GM21515 (cell line): ENCODE results near the gene BRD7.

Experiments used
- ATAC-seq: cut with Tn5 transposase; IDR thresholded peaks from one replicate; pipeline ENCODE4 v1.9.1; 2021; ENCODE audit not compliant: unreplicated experiment

BRD7 gene

DNA sequence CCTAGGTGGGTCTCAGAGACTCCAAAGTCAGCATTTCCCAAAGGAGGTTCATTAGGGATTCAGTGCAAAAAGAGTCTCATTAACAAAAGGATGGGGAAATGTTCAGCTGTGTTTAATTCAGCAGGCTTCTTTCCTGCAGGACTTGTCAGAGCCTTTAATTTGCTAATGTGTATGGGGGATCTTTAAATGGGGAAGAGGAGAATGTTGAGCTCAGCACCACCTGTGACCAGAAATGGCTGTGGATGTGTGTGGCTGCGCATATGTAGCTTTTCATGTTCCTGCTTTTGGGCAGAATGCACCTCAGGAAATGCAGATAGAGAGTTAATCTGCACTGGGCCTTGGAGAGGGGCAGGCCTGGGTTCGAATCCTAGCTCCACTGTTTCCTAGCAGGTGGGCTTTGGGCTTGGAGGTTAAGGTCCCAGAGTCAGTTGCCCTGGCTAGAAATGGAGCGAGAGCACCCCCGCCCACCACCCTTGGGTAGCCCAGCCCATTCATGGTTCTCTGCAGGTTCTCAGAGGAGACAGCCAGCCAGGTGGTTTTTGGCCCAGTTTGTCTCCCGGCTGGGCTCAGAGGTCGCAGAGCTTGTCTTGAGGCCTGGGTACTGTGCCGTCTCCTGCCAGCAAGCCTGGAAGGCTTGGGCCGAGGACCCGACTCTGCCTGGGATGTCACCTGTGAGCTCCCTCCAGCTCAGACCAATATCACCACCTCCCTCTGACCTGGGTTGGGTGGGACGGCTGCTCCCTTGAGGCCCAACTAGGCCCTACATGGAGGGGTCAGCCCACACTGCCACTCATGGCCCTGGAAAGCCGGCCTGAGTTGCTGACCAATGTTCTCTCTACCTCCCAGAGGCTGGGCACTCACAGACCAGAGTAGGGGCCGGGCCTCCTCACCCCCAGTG is 93.1 kb downstream of the BRD7 start:
- ATAC-seq, result no peak

DNA sequence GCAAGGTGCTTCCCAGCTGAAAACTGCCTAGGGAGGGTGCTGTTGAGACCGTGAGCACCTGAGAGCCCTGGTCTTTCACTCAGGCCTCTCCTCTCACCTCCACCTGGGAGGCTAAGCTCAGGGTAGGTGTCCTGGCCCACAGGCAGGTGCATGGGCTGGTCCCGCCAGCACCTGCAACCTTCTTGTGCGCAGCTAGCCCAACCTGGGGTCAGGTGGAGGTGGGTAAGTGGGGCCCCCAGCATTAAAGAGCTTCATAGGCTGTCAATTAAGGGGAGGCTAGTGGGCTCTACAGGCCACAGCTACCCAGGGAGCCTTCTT is 93.7 kb downstream of the BRD7 start:
- no peak for ATAC-seq

DNA sequence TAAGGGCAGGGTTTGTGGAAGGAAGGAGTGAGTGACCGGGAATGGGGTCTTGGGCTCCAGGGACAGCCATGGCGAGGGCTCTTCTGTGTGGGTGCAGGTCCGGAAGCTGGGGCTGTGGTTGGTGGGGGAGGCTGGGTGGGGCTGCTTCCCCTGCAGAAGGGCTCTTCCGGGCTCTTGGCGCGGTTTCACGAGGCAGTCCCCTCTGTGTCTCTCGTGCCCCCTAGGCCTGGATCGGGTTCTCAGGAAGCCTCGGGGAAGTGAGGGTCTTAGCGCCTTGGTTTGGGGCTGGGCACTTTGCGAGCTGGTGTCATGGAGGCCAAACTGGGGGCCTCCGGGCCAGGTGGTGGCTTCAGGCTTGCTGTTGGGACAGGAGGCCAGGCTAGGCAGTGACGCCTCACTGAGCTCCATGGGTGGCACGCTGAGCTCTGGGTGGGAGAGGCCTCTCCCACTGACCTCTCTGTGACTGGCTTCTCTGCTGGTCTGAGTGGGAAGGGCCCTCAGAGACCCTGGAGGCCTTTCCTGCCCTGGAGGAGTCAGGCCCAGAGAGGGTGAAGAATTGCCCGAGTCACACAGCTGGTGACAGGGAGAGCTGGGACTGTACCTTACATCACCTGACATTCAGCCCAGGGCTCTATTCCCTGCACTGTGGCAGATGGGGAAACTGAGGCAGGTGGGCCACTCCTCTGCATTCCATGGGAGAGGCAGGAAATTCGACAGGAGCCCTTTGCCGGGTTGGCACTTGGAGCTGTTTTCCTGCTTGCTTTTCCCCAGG is 94.3 kb downstream of the BRD7 start:
- ATAC-seq, result peak; percentile 39

- ATAC-seq, result peak; percentile 63
Observed at GRCh38 chr16:50273888-50274325, 94.9 kb downstream of the BRD7 start.

DNA sequence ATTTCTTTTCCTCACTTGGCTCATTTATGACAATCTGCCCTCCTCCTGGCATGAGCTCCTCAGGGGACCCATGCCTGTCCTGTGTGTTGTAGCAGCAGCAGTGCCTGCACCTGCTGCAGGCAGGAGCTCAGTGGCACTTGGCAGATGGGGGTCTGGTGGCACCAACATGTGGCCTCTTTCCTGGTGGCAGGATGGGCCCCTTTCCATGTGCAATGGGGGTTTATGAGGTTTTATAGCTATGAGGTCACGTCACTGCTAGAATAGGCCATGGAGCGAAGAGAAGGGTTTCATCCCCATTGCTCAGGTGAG is 95.5 kb downstream of the BRD7 start:
- no peak for ATAC-seq

DNA sequence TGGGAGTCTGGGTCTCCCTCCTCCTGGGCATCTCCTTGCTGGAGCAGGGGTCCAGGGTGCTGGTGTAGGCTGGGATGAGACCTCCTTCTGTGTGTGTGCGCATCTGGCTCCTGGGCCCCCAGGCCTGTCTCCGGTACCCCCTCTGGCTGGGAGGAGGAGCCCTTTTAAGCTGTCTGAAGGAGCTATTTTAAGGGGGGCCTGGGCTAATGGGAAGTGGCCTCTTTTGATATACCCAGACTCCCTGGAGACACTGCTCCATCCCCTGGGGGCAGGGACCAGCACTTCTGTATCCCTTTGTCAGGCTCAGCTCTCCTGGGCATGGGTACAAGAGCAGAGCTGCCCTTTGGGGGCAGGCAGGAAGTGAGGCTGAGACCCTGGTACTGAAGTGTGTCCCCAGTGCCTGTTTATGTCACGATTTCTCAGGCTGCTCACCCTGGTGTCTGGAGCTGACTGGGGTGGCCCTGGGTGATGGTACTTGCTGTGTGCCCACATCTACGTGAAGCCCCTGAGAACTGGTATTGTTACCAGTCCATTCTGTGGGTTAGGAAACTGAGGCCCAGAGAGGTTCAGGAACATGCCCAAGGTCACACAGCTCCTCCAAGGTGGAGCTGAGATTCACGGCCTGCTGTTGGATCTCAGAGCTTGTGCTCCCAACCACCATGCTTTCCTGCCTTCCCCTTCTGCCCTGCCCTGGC is 96.0 kb downstream of the BRD7 start:
- no peak for ATAC-seq

- ATAC-seq, result no peak
Observed at GRCh38 chr16:50272111-50272571, 96.6 kb downstream of the BRD7 start.

DNA sequence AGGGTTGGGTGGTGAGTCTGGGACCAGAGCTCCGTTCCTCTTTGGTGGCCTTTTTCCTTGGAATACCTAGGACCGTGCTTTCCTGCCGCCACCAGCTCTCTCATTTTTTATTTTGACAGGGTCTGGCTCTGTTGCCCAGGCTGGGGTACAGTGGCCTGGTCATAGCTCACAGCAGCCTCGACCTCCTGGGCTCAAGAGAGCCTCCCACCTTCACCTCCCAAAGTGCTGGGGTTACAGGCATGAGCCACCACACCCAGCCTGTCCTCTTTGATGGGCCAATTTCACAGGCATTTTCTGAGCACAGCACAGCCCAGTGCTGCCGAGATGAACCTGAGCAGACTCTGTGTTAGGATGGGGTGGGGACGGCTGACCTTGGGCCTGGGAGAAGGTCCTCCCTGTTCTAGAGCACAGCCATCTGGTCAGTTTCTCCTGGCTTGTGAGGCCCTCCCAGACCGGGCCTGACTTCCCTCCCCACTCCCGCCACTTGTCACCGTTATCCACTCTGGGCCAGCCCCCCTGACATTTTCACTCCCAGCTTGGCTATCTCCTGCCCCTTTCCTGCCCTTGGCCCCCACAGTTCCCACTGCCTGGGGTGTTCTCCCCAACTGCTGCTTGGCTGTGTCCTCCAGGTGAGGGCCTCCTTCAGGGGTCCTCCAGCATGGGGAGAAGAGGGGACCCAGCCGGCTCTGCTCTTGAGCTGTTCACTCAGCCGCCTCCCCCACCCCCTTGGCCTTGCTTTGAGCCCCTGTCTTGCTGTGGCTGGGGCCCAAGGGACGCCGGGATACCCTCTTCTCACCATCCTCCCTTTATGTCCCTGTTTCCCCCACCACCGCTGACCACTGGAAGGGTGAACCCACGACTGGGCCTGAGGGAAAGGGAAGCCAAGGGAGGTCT is 97.4 kb downstream of the BRD7 start:
- ATAC-seq, result no peak

GRCh38 chr16:50270510-50271147 is 98.2 kb downstream of the BRD7 start:
- ATAC-seq, result no peak

- no peak for ATAC-seq
Observed at GRCh38 chr16:50269769-50270509, 98.8 kb downstream of the BRD7 start.

- no peak for ATAC-seq
Observed at GRCh38 chr16:50269061-50269705, 99.6 kb downstream of the BRD7 start.

GRCh38 chr16:50268352-50268751 is 100.4 kb downstream of the BRD7 start:
- ATAC-seq, result no peak

DNA sequence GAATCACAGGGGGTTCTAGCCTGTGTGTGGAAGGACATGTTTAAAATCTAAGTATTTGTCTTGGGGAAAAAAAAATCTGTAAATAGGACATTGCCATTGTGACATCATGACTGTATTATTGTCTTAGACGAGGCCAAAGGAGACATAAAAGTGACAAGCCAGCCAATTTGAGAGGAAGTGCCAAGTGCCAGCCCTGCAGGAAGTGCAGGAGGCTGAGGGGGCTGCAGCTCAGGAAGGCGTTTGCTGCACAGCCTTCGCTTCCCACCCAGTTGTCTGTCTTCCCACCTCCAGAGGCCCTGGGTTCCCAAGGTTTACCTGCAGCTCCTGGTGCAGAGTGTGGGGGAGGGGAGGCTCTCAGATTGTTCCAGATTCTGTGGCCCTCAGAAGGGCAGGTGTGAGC is 101.1 kb downstream of the BRD7 start:
- no peak for ATAC-seq

- no peak for ATAC-seq
Observed at GRCh38 chr16:50267151-50267631, 101.6 kb downstream of the BRD7 start.

DNA sequence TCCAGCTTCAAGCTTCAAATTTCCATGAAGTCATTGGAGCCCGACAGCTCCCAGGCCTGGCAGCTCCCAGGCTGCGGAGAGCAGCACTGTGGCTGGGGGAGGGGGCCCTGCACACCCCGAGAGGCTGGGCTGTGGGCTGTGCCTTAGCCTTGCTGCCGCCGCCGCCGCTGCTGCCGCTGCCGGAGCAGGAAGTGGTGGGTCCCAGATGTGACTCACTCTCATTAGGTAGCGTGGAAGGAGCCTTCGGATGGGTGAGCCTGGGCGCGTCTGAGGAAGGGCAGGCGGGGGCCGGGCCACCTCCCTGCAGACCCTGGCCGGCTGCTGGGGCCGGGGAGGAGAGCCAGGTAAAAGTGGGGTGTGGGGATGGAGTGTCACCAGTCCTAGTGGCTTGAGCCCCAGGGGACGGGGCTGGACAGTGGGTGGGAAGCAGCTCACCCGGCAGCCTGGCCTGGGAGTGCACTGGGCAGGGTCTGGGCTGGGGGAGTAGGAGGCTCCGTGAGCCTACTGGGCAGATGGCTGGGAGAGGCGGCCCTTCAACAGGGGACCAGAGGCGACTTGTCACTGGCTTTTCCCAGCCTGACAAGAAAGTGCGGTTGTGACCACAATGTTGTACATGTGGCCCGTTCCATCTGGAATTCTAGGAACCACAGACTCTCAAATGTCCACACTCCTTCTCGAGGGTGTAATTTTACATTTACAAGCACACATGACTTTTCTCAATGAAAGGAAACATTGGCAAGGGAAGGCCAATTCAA is 102.3 kb downstream of the BRD7 start, which contains the start of gene ADCY7:
Gene ADCY7 (plus strand): TSS at position 215 of the 755 bp plus-strand sequence. CDS start 21,629 bp downstream, outside the sequence.
- ATAC-seq, result peak; percentile 83
